GM12864 (cell line): ENCODE measurements around the gene ZNG1A.
A peak's percentile ranks its signal among the peaks of the same experiment; 100 is the strongest.
"Not testable (repeated sequence)": the region's sequence is repeated elsewhere in the genome, so short reads cannot be mapped to it uniquely, and the experiment has no call there.

ENCODE experiments used
- DNase-seq: peaks from one replicate; pipeline ENCODE4 v3.0.0-alpha.2; 2011; ENCODE audit warnings: low read depth
- H3K4me3 ChIP-seq: 2 replicates; pipeline ENCODE4 v1.5.1; 2011; ENCODE audit warnings: mild to moderate bottlenecking, low read depth, low read length, control low read depth

ZNG1A gene

GRCh38 chr9:115118-115451 lies 63.8 kb downstream of the ZNG1A start:
- DNase-seq, H3K4me3 ChIP-seq: not testable (repeated sequence)

GRCh38 chr9:114267-115117 lies 64.4 kb downstream of the ZNG1A start:
- DNase-seq, result not testable (repeated sequence)
- peak overlapping the region; percentile 55 for H3K4me3 ChIP-seq

GRCh38 chr9:113468-114266 lies 65.2 kb downstream of the ZNG1A start:
- DNase-seq, result not testable (repeated sequence)
- peak overlapping the region; percentile 55 for H3K4me3 ChIP-seq

- H3K4me3 ChIP-seq, result not testable (repeated sequence)
These were observed 66.0 kb downstream of the ZNG1A start for GRCh38 chr9:112589-113467.

GRCh38 chr9:110672-111071 lies 68.2 kb downstream of the ZNG1A start:
- DNase-seq, H3K4me3 ChIP-seq: not testable (repeated sequence)

More at GRCh38 chr9:112589-113467, 66.0 kb downstream of the ZNG1A start:
- DNase-seq, result not testable (repeated sequence)

GRCh38 chr9:109540-109939 lies 69.3 kb downstream of the ZNG1A start:
- DNase-seq, H3K4me3 ChIP-seq: not testable (repeated sequence)

GRCh38 chr9:108742-109495 lies 69.9 kb downstream of the ZNG1A start:
- H3K4me3 ChIP-seq, result not testable (repeated sequence)

GRCh38 chr9:105991-106390 lies 72.9 kb downstream of the ZNG1A start:
- H3K4me3 ChIP-seq, DNase-seq: not testable (repeated sequence)

More at GRCh38 chr9:108742-109495, 69.9 kb downstream of the ZNG1A start:
- DNase-seq, result not testable (repeated sequence)

GRCh38 chr9:100430-100829 lies 78.4 kb downstream of the ZNG1A start:
- H3K4me3 ChIP-seq, DNase-seq: not testable (repeated sequence)

GRCh38 chr9:99867-100266 lies 79.0 kb downstream of the ZNG1A start:
- H3K4me3 ChIP-seq, DNase-seq: not testable (repeated sequence)

GRCh38 chr9:98775-99174 lies 80.1 kb downstream of the ZNG1A start:
- not testable (repeated sequence) for H3K4me3 ChIP-seq, DNase-seq

GRCh38 chr9:94992-95391 lies 83.9 kb downstream of the ZNG1A start:
- not testable (repeated sequence) for DNase-seq, H3K4me3 ChIP-seq

- not testable (repeated sequence) for H3K4me3 ChIP-seq, DNase-seq
These were observed 84.5 kb downstream of the ZNG1A start for GRCh38 chr9:94323-94722.

- not testable (repeated sequence) for DNase-seq, H3K4me3 ChIP-seq
These were observed 84.9 kb downstream of the ZNG1A start for GRCh38 chr9:93909-94308.

GRCh38 chr9:90851-91250 lies 88.0 kb downstream of the ZNG1A start:
- H3K4me3 ChIP-seq, DNase-seq: not testable (repeated sequence)

- H3K4me3 ChIP-seq, DNase-seq: not testable (repeated sequence)
These were observed 90.3 kb downstream of the ZNG1A start for GRCh38 chr9:88396-89037.

GRCh38 chr9:87860-88259 lies 91.0 kb downstream of the ZNG1A start:
- DNase-seq, H3K4me3 ChIP-seq: not testable (repeated sequence)

GRCh38 chr9:87105-87504 lies 91.8 kb downstream of the ZNG1A start:
- DNase-seq, H3K4me3 ChIP-seq: not testable (repeated sequence)
